C4-2B (cell line): ENCODE data around the gene GRIK4.

Experiments used
- CTCF ChIP-seq: fragments of 450-650 bp; conservative IDR thresholded peaks from 2 replicates; pipeline ENCODE4 v1.5.1; 2017; ENCODE audit warnings: mild to moderate bottlenecking
- ZFX ChIP-seq: fragments of 450-650 bp; IDR thresholded peaks from 2 replicates; pipeline ENCODE4 v1.6.1; 2017

DNA sequence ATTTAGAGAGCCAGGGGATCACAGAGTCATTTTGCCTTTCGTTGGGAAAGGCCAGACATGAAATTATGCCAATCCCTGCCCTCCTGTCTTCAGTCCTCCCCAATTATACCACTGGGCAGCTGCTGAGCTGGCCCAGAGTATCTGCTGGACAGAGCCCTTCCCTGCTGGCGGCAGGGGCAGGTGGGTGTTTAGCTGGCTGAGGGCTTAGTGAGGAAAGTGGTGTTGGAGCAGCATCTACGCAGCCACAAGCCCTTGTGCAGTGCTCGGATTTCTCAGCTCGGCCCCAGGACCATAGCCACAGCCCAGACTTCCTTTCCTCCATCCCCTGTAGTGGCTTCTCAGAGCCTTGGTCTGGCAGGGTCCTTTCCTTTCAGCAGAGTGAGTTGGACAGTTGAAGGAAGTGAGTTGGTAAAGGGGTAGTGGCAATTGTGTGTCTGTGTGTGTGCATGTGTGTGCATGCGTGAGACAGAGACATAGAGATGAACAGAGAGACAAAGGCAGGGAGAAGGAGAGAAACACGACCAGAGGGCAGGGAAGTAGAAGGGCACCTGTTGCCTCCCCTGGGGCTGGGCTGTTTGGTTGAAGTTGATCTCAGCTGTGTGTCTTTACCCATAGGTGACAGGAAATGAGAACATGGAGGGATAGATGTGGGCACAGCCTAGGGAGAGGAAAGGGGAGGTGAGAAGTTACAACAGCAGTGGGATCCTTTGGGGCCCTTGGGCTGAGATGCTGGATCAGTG lies 66.2 kb downstream of the GRIK4 start:
- no peak for TF ChIP-seq ZFX
- no peak for TF ChIP-seq CTCF
